ENCODE results near the gene MCUB. TPM values are rescaled to one million over a fixed set of nuclear protein-coding genes. Genes with fewer than 3 reads are reported as not detected.

MCUB gene
- total RNA-seq, 4 donors from 2014 or later, result 30.4 to 68.4 (median 44.6) TPM

DNA sequence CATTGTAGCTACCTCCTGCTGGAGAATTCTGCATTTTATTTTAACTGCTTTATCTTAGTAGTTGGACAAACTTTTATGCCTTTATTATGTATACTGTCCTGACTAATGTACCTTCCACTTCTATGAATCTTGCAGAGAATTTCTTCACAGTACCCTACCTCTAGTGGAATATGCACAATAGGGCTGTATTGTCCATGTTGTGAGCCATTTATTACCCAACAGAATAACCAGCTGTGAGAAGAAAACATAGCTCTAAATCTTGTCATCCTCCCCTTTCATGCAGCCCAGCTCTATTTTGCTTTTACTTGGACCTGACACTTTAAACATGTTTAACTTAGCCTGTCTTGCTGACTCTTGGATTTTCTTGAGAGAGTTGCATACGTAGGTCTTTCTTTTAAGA is 56.2 kb downstream of the MCUB start:
- no peaks in the 10 kb centered on the region for H3K27me3 ChIP-seq
- no peak overlapping the region for H3K4me3 ChIP-seq
- H3K9me3 ChIP-seq, result no peaks in the 10 kb centered on the region
- WGBS, result 95% methylated on average over 1 of the region's 1 CpG
- no peaks in the 10 kb centered on the region for H3K36me3 ChIP-seq
- no peak overlapping the region for H3K27ac ChIP-seq
- TF ChIP-seq POLR2A (IDR thresholded peaks at IDR 0.05) (no peak), EP300 (IDR thresholded peaks at IDR 0.05) (no peak), POLR2AphosphoS5 (IDR thresholded peaks at IDR 0.05) (no peak)
- TF ChIP-seq, protein P1, sequence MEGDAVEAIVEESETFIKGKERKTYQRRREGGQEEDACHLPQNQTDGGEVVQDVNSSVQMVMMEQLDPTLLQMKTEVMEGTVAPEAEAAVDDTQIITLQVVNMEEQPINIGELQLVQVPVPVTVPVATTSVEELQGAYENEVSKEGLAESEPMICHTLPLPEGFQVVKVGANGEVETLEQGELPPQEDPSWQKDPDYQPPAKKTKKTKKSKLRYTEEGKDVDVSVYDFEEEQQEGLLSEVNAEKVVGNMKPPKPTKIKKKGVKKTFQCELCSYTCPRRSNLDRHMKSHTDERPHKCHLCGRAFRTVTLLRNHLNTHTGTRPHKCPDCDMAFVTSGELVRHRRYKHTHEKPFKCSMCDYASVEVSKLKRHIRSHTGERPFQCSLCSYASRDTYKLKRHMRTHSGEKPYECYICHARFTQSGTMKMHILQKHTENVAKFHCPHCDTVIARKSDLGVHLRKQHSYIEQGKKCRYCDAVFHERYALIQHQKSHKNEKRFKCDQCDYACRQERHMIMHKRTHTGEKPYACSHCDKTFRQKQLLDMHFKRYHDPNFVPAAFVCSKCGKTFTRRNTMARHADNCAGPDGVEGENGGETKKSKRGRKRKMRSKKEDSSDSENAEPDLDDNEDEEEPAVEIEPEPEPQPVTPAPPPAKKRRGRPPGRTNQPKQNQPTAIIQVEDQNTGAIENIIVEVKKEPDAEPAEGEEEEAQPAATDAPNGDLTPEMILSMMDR (IDR thresholded peaks at IDR 0.05), result no peak
- no peak for DNase-seq (ENCODE audit: low spot score in 2 of 2)
- H3K4me1 ChIP-seq, result no peaks in the 10 kb centered on the region

DNA sequence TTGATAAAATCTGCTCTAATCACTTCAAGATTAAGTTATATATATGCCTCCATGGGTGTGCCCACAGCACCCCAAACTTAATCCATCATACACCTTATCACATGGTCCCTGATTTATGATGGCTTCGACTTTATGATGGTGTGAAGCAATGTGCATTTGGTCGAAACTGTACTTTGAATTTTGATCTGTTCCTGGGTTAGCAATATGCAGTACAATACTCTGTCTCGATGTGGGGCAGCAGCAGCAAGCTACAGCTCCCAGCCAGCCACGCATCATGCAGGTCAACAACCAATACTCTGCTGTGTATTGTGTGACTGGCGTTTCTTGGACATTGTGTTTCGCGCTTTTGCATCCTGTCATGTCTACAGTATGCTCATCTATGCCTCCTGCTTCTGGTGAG is 62.6 kb downstream of the MCUB start:
- WGBS, result 87% methylated on average over 7 of the region's 7 CpGs
- no peak for DNase-seq (ENCODE audit: low spot score in 2 of 2)
- Histone ChIP-seq H3K36me3 (no peaks in the 10 kb centered on the region), H3K27ac (no peak overlapping the region), H3K4me1 (no peaks in the 10 kb centered on the region), H3K27me3 (no peaks in the 10 kb centered on the region), H3K9me3 (no peaks in the 10 kb centered on the region), H3K4me3 (no peak overlapping the region)
- TF ChIP-seq, protein P1 (IDR thresholded peaks at IDR 0.05), result no peak
- TF ChIP-seq POLR2AphosphoS5 (IDR thresholded peaks at IDR 0.05) (no peak), EP300 (IDR thresholded peaks at IDR 0.05) (no peak)

DNA sequence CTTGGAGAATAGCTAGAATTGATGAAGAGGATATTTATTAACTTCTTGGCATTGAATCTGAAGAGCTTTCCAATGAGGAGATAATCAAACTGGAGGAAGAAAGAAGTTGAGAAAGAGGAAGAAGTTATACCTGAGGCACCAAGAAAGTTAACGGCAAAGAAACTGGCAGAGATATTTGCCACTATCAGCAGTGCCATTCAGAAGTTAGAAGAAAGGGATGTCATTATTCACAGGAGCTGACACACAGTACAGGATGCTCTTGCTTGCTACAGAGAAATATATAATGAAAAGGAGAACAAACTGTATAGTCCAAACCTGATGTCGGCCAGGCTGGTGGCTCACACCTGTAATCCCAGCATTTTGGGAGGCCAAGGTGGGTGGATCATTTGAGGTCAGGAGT is 64.5 kb downstream of the MCUB start:
- H3K27ac ChIP-seq, result no peak overlapping the region
- no peaks in the 10 kb centered on the region for H3K36me3 ChIP-seq
- H3K27me3 ChIP-seq, result no peaks in the 10 kb centered on the region
- no peak for DNase-seq (ENCODE audit: low spot score in 2 of 2)
- no peaks in the 10 kb centered on the region for H3K9me3 ChIP-seq
- H3K4me3 ChIP-seq, result no peak overlapping the region
- H3K4me1 ChIP-seq, result no peaks in the 10 kb centered on the region
- TF ChIP-seq EP300 (IDR thresholded peaks at IDR 0.05) (no peak), POLR2A (IDR thresholded peaks at IDR 0.05) (no peak), POLR2AphosphoS5 (IDR thresholded peaks at IDR 0.05) (no peak)
- TF ChIP-seq, protein P1 (IDR thresholded peaks at IDR 0.05), result no peak
- 98% methylated on average over 2 of the region's 2 CpGs for WGBS

DNA sequence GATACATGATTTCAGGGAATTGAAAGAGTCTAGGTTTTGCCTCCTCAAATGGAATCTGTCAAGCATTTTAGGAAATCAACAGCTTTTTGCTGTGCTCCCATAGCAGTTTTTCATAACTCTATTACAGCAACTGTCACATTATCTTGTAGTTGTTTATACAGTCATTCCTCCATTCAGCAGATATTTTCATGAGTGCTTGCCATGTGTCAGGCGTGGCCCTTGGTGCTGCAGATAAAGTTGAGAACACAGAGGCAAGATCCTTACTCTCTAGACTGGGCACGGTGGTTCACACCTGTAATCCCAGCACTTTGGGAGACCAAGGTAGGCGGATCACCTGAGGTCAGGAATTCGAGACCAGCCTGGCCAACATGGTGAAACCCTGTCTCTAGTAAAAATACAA is 67.3 kb downstream of the MCUB start:
- TF ChIP-seq POLR2A (IDR thresholded peaks at IDR 0.05), result no peak
- H3K9me3 ChIP-seq, result no peaks in the 10 kb centered on the region
- H3K27ac ChIP-seq, result no peak overlapping the region
- no peaks in the 10 kb centered on the region for H3K4me1 ChIP-seq
- WGBS, result 95% methylated on average over 4 of the region's 4 CpGs
- DNase-seq (ENCODE audit: low spot score in 2 of 2), result no peak
- no peaks in the 10 kb centered on the region for H3K27me3 ChIP-seq
- H3K4me3 ChIP-seq, result no peak overlapping the region
- no peaks in the 10 kb centered on the region for H3K36me3 ChIP-seq

DNA sequence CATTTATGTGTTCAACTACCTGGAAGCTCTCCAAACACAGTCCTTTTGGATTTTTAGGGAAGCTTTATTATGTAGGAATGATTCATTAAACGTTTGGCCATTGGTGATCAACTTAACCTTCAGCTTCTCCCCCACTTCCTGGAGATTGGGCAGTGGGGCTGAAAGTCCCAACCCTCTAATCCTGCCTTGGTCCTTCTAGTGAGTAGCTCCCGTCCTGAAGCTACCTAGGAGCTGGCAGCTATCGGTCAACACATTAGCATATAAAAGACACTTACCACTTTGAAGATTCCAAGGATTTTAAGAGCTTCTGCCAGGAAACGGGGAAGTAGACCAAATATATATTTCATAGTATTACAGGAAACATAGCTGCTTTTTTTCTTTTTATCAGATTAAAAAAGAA is 69.7 kb downstream of the MCUB start:
- no peak for DNase-seq (ENCODE audit: low spot score in 2 of 2)
- H3K9me3 ChIP-seq, result no peaks in the 10 kb centered on the region
- TF ChIP-seq EP300 (IDR thresholded peaks at IDR 0.05), result no peak
- no peak for TF ChIP-seq POLR2AphosphoS5 (IDR thresholded peaks at IDR 0.05)
- TF ChIP-seq, protein P1 (IDR thresholded peaks at IDR 0.05), result no peak
- no peak for TF ChIP-seq POLR2A (IDR thresholded peaks at IDR 0.05)
- no peaks in the 10 kb centered on the region for H3K27me3 ChIP-seq
- H3K4me1 ChIP-seq, result no peaks in the 10 kb centered on the region
- H3K27ac ChIP-seq, result no peak overlapping the region
- WGBS, result 63% methylated on average over 4 of the region's 4 CpGs
- no peaks in the 10 kb centered on the region for H3K36me3 ChIP-seq
- no peak overlapping the region for H3K4me3 ChIP-seq

DNA sequence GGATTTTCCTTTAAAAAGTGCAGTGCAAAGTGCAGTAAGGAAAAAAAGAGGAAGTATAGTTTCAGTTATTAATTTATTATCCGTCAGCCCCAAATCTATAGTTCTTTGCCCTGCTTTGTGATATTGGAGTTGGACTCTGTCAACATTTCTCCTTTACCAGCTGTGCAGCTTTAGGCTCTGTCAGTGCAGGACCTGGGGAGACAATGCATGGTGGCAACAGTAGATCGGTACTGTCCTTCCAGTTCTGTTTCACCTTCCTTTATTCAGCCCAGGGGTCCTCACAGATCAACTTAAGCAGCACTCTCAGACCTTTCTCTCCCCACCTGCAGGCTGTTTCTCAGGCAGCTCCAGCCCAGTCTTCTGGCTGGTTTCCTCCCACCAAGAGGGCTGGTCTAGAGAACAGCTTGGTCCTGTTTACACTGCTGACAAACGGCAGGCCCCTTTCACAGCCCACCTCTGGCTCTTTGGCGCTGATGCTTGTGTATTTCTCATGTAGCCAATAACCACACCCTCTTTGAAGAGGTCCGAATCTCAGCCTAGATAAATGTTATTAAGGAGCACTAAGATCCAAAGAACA is 71.6 kb downstream of the MCUB start:
- no peak for DNase-seq (ENCODE audit: low spot score in 2 of 2)
- no peaks in the 10 kb centered on the region for H3K27me3 ChIP-seq
- TF ChIP-seq POLR2AphosphoS5 (IDR thresholded peaks at IDR 0.05) (no peak), EP300 (IDR thresholded peaks at IDR 0.05) (no peak), POLR2A (IDR thresholded peaks at IDR 0.05) (no peak)
- TF ChIP-seq, protein P1 (IDR thresholded peaks at IDR 0.05), result no peak
- no peaks in the 10 kb centered on the region for H3K4me1 ChIP-seq
- no peaks in the 10 kb centered on the region for H3K36me3 ChIP-seq
- no peaks in the 10 kb centered on the region for H3K9me3 ChIP-seq
- H3K4me3 ChIP-seq, result no peak overlapping the region
- no peak overlapping the region for H3K27ac ChIP-seq
- 57% methylated on average over 5 of the region's 5 CpGs for WGBS
